GM18873 (cell line): ENCODE results near the gene EEFSEC.

Experiments
- ATAC-seq: cut with Tn5 transposase; IDR thresholded peaks from one replicate; pipeline ENCODE4 v1.9.1; 2021; ENCODE audit warnings: mild to moderate bottlenecking, moderate library complexity, moderate number of reproducible peaks; ENCODE audit not compliant: unreplicated experiment, low FRiP score

Gene EEFSEC

GRCh38 chr3:128379367-128380160 is 226.3 kb downstream of the EEFSEC start:
- ATAC-seq: no peak

- no peak for ATAC-seq
These were observed 227.0 kb downstream of the EEFSEC start for GRCh38 chr3:128380295-128380694.

GRCh38 chr3:128380719-128381118 is 227.4 kb downstream of the EEFSEC start:
- ATAC-seq: no peak

GRCh38 chr3:128381609-128382008 is 228.3 kb downstream of the EEFSEC start:
- no peak for ATAC-seq

GRCh38 chr3:128382221-128382807 is 229.0 kb downstream of the EEFSEC start:
- no peak for ATAC-seq

- ATAC-seq: no peak
These were observed 230.3 kb downstream of the EEFSEC start for GRCh38 chr3:128383316-128384235.

GRCh38 chr3:128385080-128385832 is 232.0 kb downstream of the EEFSEC start:
- no peak for ATAC-seq

- no peak for ATAC-seq
These were observed 235.7 kb downstream of the EEFSEC start for GRCh38 chr3:128388932-128389331.

GRCh38 chr3:128390867-128391266 is 237.6 kb downstream of the EEFSEC start:
- ATAC-seq: no peak

GRCh38 chr3:128392021-128392420 is 238.7 kb downstream of the EEFSEC start:
- no peak for ATAC-seq

GRCh38 chr3:128392818-128393544 is 239.7 kb downstream of the EEFSEC start:
- no peak for ATAC-seq

- no peak for ATAC-seq
These were observed 240.8 kb downstream of the EEFSEC start for GRCh38 chr3:128394033-128394432.

GRCh38 chr3:128395046-128395445 is 241.8 kb downstream of the EEFSEC start:
- no peak for ATAC-seq

GRCh38 chr3:128395500-128396162 is 242.3 kb downstream of the EEFSEC start:
- no peak for ATAC-seq

- ATAC-seq: no peak
These were observed 244.2 kb downstream of the EEFSEC start for GRCh38 chr3:128397484-128397883.

- ATAC-seq: no peak
These were observed 245.3 kb downstream of the EEFSEC start for GRCh38 chr3:128398586-128398985.

- no peak for ATAC-seq
These were observed 246.1 kb downstream of the EEFSEC start for GRCh38 chr3:128399221-128399915.

GRCh38 chr3:128400671-128401070 is 247.4 kb downstream of the EEFSEC start:
- no peak for ATAC-seq

GRCh38 chr3:128402319-128402718 is 249.0 kb downstream of the EEFSEC start:
- no peak for ATAC-seq
